ENCODE results near the gene PCNX2.

- no peak for TF ChIP-seq POLR2A (IDR thresholded peaks at IDR 0.05)
- TF ChIP-seq CTCF (IDR thresholded peaks at IDR 0.05), result no peak
These were observed 38.6 kb upstream of the PCNX2 start for GRCh38 chr1:233334092-233334491.

Measured in testis (tissue), 2 donors.